ENCODE data around the gene TRNAU1AP.

DNA sequence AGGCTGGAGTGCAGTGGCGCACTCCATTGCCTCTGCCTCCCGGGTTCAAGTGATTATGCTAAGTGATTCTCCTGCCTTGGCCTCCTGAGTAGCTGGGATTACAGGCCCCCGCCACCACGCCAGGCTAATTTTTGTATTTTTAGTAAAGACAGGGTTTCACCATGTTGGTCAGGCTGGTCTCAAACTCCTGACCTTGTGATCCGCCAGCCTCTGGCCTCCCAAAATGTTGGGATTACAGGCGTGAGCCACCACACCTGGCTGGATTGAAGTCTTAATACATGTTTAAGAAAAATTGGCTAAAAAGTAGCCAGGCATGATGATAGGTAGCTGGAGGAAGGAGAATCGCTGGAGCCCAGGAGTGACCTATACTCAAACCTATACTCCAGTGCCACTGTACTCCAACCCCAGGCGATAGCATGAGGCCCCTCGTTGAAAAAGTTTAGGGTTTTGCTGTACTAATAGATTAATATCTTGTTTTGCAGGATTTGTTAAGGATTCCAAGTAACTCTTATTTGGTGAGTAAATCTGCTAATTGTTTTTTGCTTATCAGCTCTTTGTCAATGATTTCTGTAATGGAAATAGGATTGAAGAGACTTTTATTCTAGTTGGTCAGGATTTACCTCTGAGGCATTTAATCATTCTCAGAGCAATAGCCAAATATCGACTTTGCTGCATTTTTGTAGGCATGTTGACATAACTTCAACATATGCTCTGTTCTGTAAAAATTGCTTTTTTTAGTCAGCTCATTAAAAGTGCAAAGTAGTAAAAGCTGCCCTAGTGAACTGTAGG, 45.0 kb upstream of the TRNAU1AP start:
- TF ChIP-seq L3MBTL2 (conservative IDR thresholded peaks at IDR 0.05) (no peak), ELF4 (IDR thresholded peaks at IDR 0.05) (no peak), NFRKB (IDR thresholded peaks at IDR 0.05) (no peak), SP1 (IDR thresholded peaks at IDR 0.05) (no peak), FOXK2 (IDR thresholded peaks at IDR 0.05) (no peak), FOXA1 (IDR thresholded peaks at IDR 0.05) (no peak), ARNT (IDR thresholded peaks at IDR 0.05) (no peak)
